HCT116 (cell line): ENCODE data around the gene ANO8. TPM values are rescaled to one million over a fixed set of nuclear protein-coding genes. Genes with fewer than 3 reads are reported as not detected.

ENCODE experiments used
- ATAC-seq: fragments of 200-7000 bp; cut with Tn5 transposase; 2 replicates; pipeline ENCODE4 v1.9.1; 2020; ENCODE audit warnings: mild to moderate bottlenecking, moderate library complexity
- BruUV-seq: library from RNA; stranded (reverse); fragments of 400-500 nt; replicated peaks from 2 replicates; lab custom pipeline; 2021; lab: Mats Ljungman, UMichigan
- CTCF ChIA-PET: fragments of 300-600 bp; sonication (Branson Sonifier 250); formaldehyde crosslinking; loops from one replicate; lab custom pipeline; 2021; ENCODE audit warnings: antibody characterized with exemption; lab: Charles Lee
- POLR2A ChIA-PET: fragments of 300-600, 350-600 bp; sonication (Branson Sonifier 250); formaldehyde crosslinking; loops from one replicate; lab custom pipeline; 2021; ENCODE audit warnings: antibody characterized with exemption; lab: Charles Lee
- RAD21 ChIA-PET, 2 experiments: fragments of 300-600 bp; sonication (Branson Sonifier 250); formaldehyde crosslinking; loops; one replicate each; lab custom pipeline; 2023; ENCODE audit warnings: low total read pairs in 2 of 2; ENCODE audit not compliant: uncharacterized antibody in 2 of 2, unreplicated experiment in 2 of 2, low non-redundant PET in 1 of 2; lab: Charles Lee
- DNase-seq: peaks from one replicate; pipeline ENCODE4 v3.0.0-alpha.2; 2010; ENCODE audit warnings: low read depth, low spot score
- H2AFZ ChIP-seq: fragments of 200-600 bp; shearing (Covaris generic), sonication (generic); 2 replicates; pipeline ENCODE4 v1.6.1; 2017; ENCODE audit warnings: low read depth, mixed run types, mixed read lengths, antibody characterized with exemption, low read length; ENCODE audit not compliant: poor library complexity, severe bottlenecking
- H3K27ac ChIP-seq: 2 replicates; pipeline ENCODE4 v1.5.1; 2012; ENCODE audit warnings: low read depth, low read length
- H3K27me3 ChIP-seq: fragments of 200-600 bp; sonication (generic); 2 replicates; pipeline ENCODE4 v1.6.1; 2016; ENCODE audit warnings: mixed run types, low read length, mixed read lengths; ENCODE audit not compliant: insufficient read depth
- H3K36me3 ChIP-seq, 2 experiments: fragments of 200-500 bp in 1 of 2; fragments of 200-600 bp in 1 of 2; sonication (Bioruptor generic) in 1 of 2; sonication (generic) in 1 of 2; 2 replicates each; pipeline versions ENCODE4 v1.5.1 to v1.6.1; 2014 to 2016; ENCODE audit warnings: low read length in 2 of 2, inconsistent platforms in 1 of 2, mixed read lengths in 1 of 2, mixed run types in 1 of 2; ENCODE audit not compliant: insufficient read depth in 2 of 2, control insufficient read depth in 1 of 2
- H3K4me1 ChIP-seq, 2 experiments: fragments of 200-600 bp in 1 of 2; sonication (generic) in 1 of 2; 2 replicates each; pipeline versions ENCODE4 v1.5.1 to v1.6.1; 2012 to 2017; ENCODE audit warnings: low read length in 2 of 2, inconsistent platforms in 1 of 2, mild to moderate bottlenecking in 1 of 2, mixed read lengths in 1 of 2, mixed run types in 1 of 2, moderate library complexity in 1 of 2; ENCODE audit not compliant: insufficient read depth in 2 of 2, control insufficient read depth in 1 of 2
- H3K4me2 ChIP-seq: fragments of 200-600 bp; sonication (generic); 2 replicates; pipeline ENCODE4 v1.6.1; 2017; ENCODE audit warnings: mixed run types, low read length, mixed read lengths
- H3K4me3 ChIP-seq, 2 experiments: fragments of 200-600 bp in 1 of 2; sonication (generic) in 1 of 2; replicated peaks in 1 of 2; 2 replicates each; pipeline ENCODE4 v1.5.1; 2011 to 2016; ENCODE audit warnings: low read length in 2 of 2, control low read depth in 1 of 2, low read depth in 1 of 2, mild to moderate bottlenecking in 1 of 2, mixed read lengths in 1 of 2, mixed run types in 1 of 2
- H3K79me2 ChIP-seq: fragments of 200-600 bp; sonication (generic); 2 replicates; pipeline ENCODE4 v1.6.1; 2017; ENCODE audit warnings: mild to moderate bottlenecking, mixed run types, low read length, moderate library complexity, mixed read lengths; ENCODE audit not compliant: insufficient read depth
- H3K9ac ChIP-seq: fragments of 200-600 bp; sonication (generic); 2 replicates; pipeline ENCODE4 v1.6.1; 2016; ENCODE audit warnings: low read length, mixed read lengths
- H3K9me2 ChIP-seq: fragments of 200-600 bp; sonication (generic), shearing (Covaris generic); 2 replicates; pipeline ENCODE4 v1.6.1; 2017; ENCODE audit warnings: mixed run types, mild to moderate bottlenecking, moderate library complexity; ENCODE audit not compliant: insufficient read depth
- H3K9me3 ChIP-seq, 2 experiments: fragments of 200-500 bp in 1 of 2; fragments of 200-600 bp in 1 of 2; sonication (Bioruptor generic) in 1 of 2; sonication (generic) in 1 of 2; 2 replicates each; pipeline ENCODE4 v1.6.1; 2014 to 2017; ENCODE audit warnings: low read length in 2 of 2, mixed read lengths in 2 of 2, inconsistent platforms in 1 of 2, low read depth in 1 of 2, mild to moderate bottlenecking in 1 of 2, mixed run types in 1 of 2, moderate library complexity in 1 of 2; ENCODE audit not compliant: control insufficient read depth in 1 of 2, insufficient read depth in 1 of 2
- H4K20me1 ChIP-seq: fragments of 200-600 bp; sonication (generic), shearing (Covaris generic); 2 replicates; pipeline ENCODE4 v1.6.1; 2017; ENCODE audit warnings: mixed run types, mild to moderate bottlenecking, moderate library complexity; ENCODE audit not compliant: insufficient read depth
- CEBPB ChIP-seq: IDR thresholded peaks from 2 replicates; pipeline ENCODE4 v1.6.1; 2012; ENCODE audit warnings: low read depth
- EZH2 ChIP-seq: fragments of 200-600 bp; sonication (generic); IDR thresholded peaks from 2 replicates; pipeline ENCODE4 v1.6.1; 2017; ENCODE audit warnings: antibody characterized with exemption, mixed run types
- EZH2phosphoT487 ChIP-seq: fragments of 200-600 bp; IDR thresholded peaks from 2 replicates; pipeline ENCODE4 v1.6.1; 2018; ENCODE audit warnings: antibody characterized with exemption, borderline replicate concordance
- FOSL1 ChIP-seq: IDR thresholded peaks from 2 replicates; pipeline ENCODE4 v1.6.1; 2012; ENCODE audit warnings: low read depth
- REST ChIP-seq: IDR thresholded peaks from 2 replicates; pipeline ENCODE4 v1.6.1; 2012; ENCODE audit warnings: low read depth
- SP1 ChIP-seq: IDR thresholded peaks from 2 replicates; pipeline ENCODE4 v1.6.1; 2012; ENCODE audit warnings: low read depth
- ZBTB33 ChIP-seq: IDR thresholded peaks from 2 replicates; pipeline ENCODE4 v1.6.1; 2011; ENCODE audit warnings: mild to moderate bottlenecking, low read length, moderate library complexity; ENCODE audit not compliant: insufficient replicate concordance; ENCODE audit errors: extremely low read depth
- ZFX ChIP-seq: fragments of 450-650 bp; IDR thresholded peaks from 2 replicates; pipeline ENCODE4 v1.6.1; 2017
- ZNF274 ChIP-seq: fragments of 200-500 bp; sonication (Bioruptor generic); IDR thresholded peaks from 2 replicates; pipeline ENCODE4 v1.6.1; 2014; ENCODE audit warnings: mild to moderate bottlenecking, low read depth, low read length, inconsistent platforms
- intact Hi-C: fragments of 100-400 bp; cut with micrococcal nuclease; formaldehyde crosslinking; loops from 2 replicates; pipeline ENCODE4 v1.10.0; 2022
- total RNA-seq: library from RNA; stranded (reverse); gene quantifications from one replicate; pipeline ENCODE4 v1.2.1, GENCODE V29; 2021; ENCODE audit not compliant: unreplicated experiment

ANO8 gene
- total RNA-seq, 1 experiment from 2014 or later: 22.9 TPM

DNA sequence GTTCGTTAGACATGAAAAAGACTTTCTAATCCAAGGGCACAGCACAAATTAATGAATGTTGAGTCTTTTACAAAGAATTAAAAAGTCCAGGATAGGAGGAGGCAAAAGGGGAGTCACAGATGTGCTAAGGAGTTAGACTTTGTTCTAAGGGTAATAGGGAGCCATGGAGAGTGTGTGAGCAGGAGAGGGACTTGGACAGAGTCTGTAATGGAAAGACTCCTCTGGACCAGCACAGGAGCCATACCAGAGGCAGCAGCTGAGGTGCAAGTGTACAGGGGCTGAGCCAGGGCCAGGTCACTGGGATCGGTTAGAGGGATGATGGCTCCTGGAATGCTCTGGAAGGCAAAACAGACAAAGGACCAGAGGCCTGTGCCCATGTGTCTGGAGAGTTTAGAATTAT is 13.2 kb upstream of the ANO8 start:
- H3K9me3 ChIP-seq: no peaks in the 10 kb centered on the region
- ChIA-PET POLR2A (interaction anchor here (1.1 to 2.8 kb wide), 2 partner anchors 13 to 16 kb away, joined by 3 to 12 read pairs; partner anchors contain the start of gene ANO8), CTCF (interaction anchor here (0.7 to 1.8 kb wide), 3 partner anchors 10 to 39 kb away, joined by 3 to 5 read pairs (median 4); no protein-coding TSS in a partner anchor), RAD21 (no interaction called here)
- no TSS peak for BruUV-seq
- H2AFZ ChIP-seq: no peak overlapping the region
- no peak overlapping the region for H3K27ac ChIP-seq
- H3K27me3 ChIP-seq: no peaks in the 10 kb centered on the region
- DNase-seq: no peak
- H3K79me2 ChIP-seq: no peaks in the 10 kb centered on the region
- H3K36me3 ChIP-seq: no peaks in the 10 kb centered on the region
- H3K4me3 ChIP-seq: no peak overlapping the region
- H4K20me1 ChIP-seq: no peaks in the 10 kb centered on the region
- TF ChIP-seq ZFX: no peak
- TF ChIP-seq SP1: no peak
- no peak for TF ChIP-seq FOSL1
- no peak for TF ChIP-seq CEBPB
- no peak for TF ChIP-seq REST
- TF ChIP-seq EZH2phosphoT487: no peak
- no peak for TF ChIP-seq EZH2
- no peak for TF ChIP-seq ZNF274
- no peak for TF ChIP-seq ZBTB33
- no peak for ATAC-seq
- no peak overlapping the region; the same call in 1 of the 2 replicates for H3K4me2 ChIP-seq
- H3K9ac ChIP-seq: no peak overlapping the region
- peaks cover 17 to 28% of the 10 kb centered on the region in 2 experiments; a peak in 3 of 4 replicates for H3K4me1 ChIP-seq
- no peaks in the 10 kb centered on the region for H3K9me2 ChIP-seq
- intact Hi-C loops: loop anchor here (2.0 kb wide), 1 partner anchor 119 kb away; no protein-coding TSS in a partner anchor
